OCI-LY1 (cell line): ENCODE data around the gene CD84.

Experiments used
- H2AFZ ChIP-seq: fragments of 200-600 bp; sonication (generic), shearing (Covaris generic); 2 replicates; pipeline ENCODE4 v1.6.0; 2014; ENCODE audit warnings: antibody characterized with exemption, mild to moderate bottlenecking, low read length
- H3F3A ChIP-seq: fragments of 200-600 bp; sonication (generic), shearing (Covaris generic); 2 replicates; pipeline ENCODE4 v1.6.0; 2014; ENCODE audit warnings: mild to moderate bottlenecking, antibody characterized with exemption, low read length, moderate library complexity; ENCODE audit not compliant: insufficient read depth
- H3K27ac ChIP-seq: fragments of 200-600 bp; sonication (generic); 2 replicates; pipeline ENCODE4 v1.5.1; 2014; ENCODE audit warnings: low read length, mixed run types, mild to moderate bottlenecking, low read depth; ENCODE audit not compliant: poor library complexity, severe bottlenecking
- H3K27me3 ChIP-seq: fragments of 200-600 bp; sonication (generic); 2 replicates; pipeline ENCODE4 v1.6.0; 2014; ENCODE audit warnings: antibody characterized with exemption, mild to moderate bottlenecking, low read length, moderate library complexity; ENCODE audit not compliant: insufficient read depth
- H3K36me3 ChIP-seq: fragments of 200-600 bp; sonication (generic); 2 replicates; pipeline ENCODE4 v1.6.1; 2014; ENCODE audit warnings: mild to moderate bottlenecking, antibody characterized with exemption, low read length, moderate library complexity, mixed read lengths; ENCODE audit not compliant: insufficient read depth
- H3K4me1 ChIP-seq: fragments of 200-600 bp; sonication (generic); 2 replicates; pipeline ENCODE4 v1.5.1; 2014; ENCODE audit warnings: mild to moderate bottlenecking, low read length, moderate library complexity; ENCODE audit not compliant: insufficient read depth, severe bottlenecking
- H3K4me2 ChIP-seq: fragments of 200-600 bp; sonication (generic), shearing (Covaris generic); 2 replicates; pipeline ENCODE4 v1.6.1; 2014; ENCODE audit warnings: low read length
- H3K4me3 ChIP-seq: fragments of 200-600 bp; sonication (generic); 2 replicates; pipeline ENCODE4 v1.5.1; 2014; ENCODE audit warnings: low read length, low read depth, mild to moderate bottlenecking, mixed read lengths; ENCODE audit not compliant: poor library complexity, severe bottlenecking
- H3K79me2 ChIP-seq: fragments of 200-600 bp; shearing (Covaris generic); 2 replicates; pipeline ENCODE4 v1.6.1; 2016; ENCODE audit warnings: mixed run types, low read length, mixed read lengths; ENCODE audit not compliant: insufficient read depth
- H3K9ac ChIP-seq: fragments of 200-600 bp; sonication (generic), shearing (Covaris generic); 2 replicates; pipeline ENCODE4 v1.6.1; 2014; ENCODE audit warnings: mild to moderate bottlenecking, low read length, mixed read lengths
- H3K9me2 ChIP-seq: fragments of 200-600 bp; sonication (generic), shearing (Covaris generic); 2 replicates; pipeline ENCODE4 v1.6.1; 2014; ENCODE audit warnings: low read depth, mild to moderate bottlenecking, low read length, mixed read lengths
- H3K9me3 ChIP-seq: fragments of 200-600 bp; shearing (Covaris generic); 2 replicates; pipeline ENCODE4 v1.6.1; 2014; ENCODE audit warnings: low read length, mixed read lengths
- H4K20me1 ChIP-seq: fragments of 200-600 bp; sonication (generic), shearing (Covaris generic); 2 replicates; pipeline ENCODE4 v1.6.0; 2016; ENCODE audit warnings: mild to moderate bottlenecking, low read length; ENCODE audit not compliant: insufficient read depth
- CTCF ChIP-seq: fragments of 200-600 bp; sonication (generic), shearing (Covaris generic); IDR thresholded peaks from 2 replicates; pipeline ENCODE4 v1.5.1; 2017; ENCODE audit warnings: mild to moderate bottlenecking, antibody characterized with exemption, low read length, moderate library complexity, mixed read lengths
- EZH2 ChIP-seq: fragments of 200-600 bp; sonication (generic), shearing (Covaris generic); IDR thresholded peaks from 2 replicates; pipeline ENCODE4 v1.8.0; 2017; ENCODE audit warnings: borderline replicate concordance, mixed run types, mild to moderate bottlenecking, antibody characterized with exemption, low read length, moderate library complexity, mixed read lengths

The CD84 gene

GRCh38 chr1:160607672-160608032 is 28.4 kb upstream of the CD84 start:
- peak overlapping the region; percentile 5 for H3K27ac ChIP-seq
- no peaks in the 10 kb centered on the region for H3K27me3 ChIP-seq
- H3K36me3 ChIP-seq = no peaks in the 10 kb centered on the region
- no peak overlapping the region for H3K4me2 ChIP-seq
- H3K9me2 ChIP-seq = no peaks in the 10 kb centered on the region
- peak overlapping the region; percentile 17; the same call in 1 of the 2 replicates for H3K9ac ChIP-seq
- H4K20me1 ChIP-seq = no peaks in the 10 kb centered on the region
- peaks cover 46% of the 10 kb centered on the region for H3K4me1 ChIP-seq
- H3K4me3 ChIP-seq = no peak overlapping the region
- TF ChIP-seq EZH2 = no peak
- no peak for TF ChIP-seq CTCF
- no peaks in the 10 kb centered on the region for H3K79me2 ChIP-seq
- H2AFZ ChIP-seq = no peak overlapping the region
- no peaks in the 10 kb centered on the region for H3K9me3 ChIP-seq
- no peaks in the 10 kb centered on the region for H3F3A ChIP-seq

- Histone ChIP-seq H3K27me3 (no peaks in the 10 kb centered on the region), H4K20me1 (no peaks in the 10 kb centered on the region), H3K9me2 (no peaks in the 10 kb centered on the region), H3K79me2 (no peaks in the 10 kb centered on the region), H3K27ac (peak overlapping the region; percentile 39), H2AFZ (no peak overlapping the region), H3K9me3 (no peaks in the 10 kb centered on the region), H3K4me1 (peaks cover 46% of the 10 kb centered on the region), H3K4me3 (no peak overlapping the region), H3K4me2 (no peak overlapping the region), H3K9ac (peak overlapping the region; percentile 17; the same call in 1 of the 2 replicates), H3K36me3 (no peaks in the 10 kb centered on the region), H3F3A (no peaks in the 10 kb centered on the region)
- TF ChIP-seq CTCF (peak; percentile 90), EZH2 (no peak)
Observed at GRCh38 chr1:160607011-160607671, 27.8 kb upstream of the CD84 start.

- Histone ChIP-seq H3K9me3 (no peaks in the 10 kb centered on the region), H3K79me2 (no peaks in the 10 kb centered on the region), H3K4me2 (no peak overlapping the region), H4K20me1 (no peaks in the 10 kb centered on the region), H3K4me3 (no peak overlapping the region), H3K36me3 (no peaks in the 10 kb centered on the region), H3K9ac (peak overlapping the region; percentile 10; the same call in 1 of the 2 replicates), H3K27ac (peak overlapping the region; percentile 39), H3K9me2 (no peaks in the 10 kb centered on the region), H3F3A (no peaks in the 10 kb centered on the region), H2AFZ (no peak overlapping the region), H3K27me3 (no peaks in the 10 kb centered on the region), H3K4me1 (peaks cover 46% of the 10 kb centered on the region)
- no peak for TF ChIP-seq EZH2
- no peak for TF ChIP-seq CTCF
Observed at GRCh38 chr1:160606611-160607010, 27.3 kb upstream of the CD84 start.
